HG02943 (cell line): ENCODE results near the gene CCDC57.

ENCODE experiments used
- ATAC-seq: cut with Tn5 transposase; IDR thresholded peaks from one replicate; pipeline ENCODE4 v1.9.1; 2021; ENCODE audit warnings: mild to moderate bottlenecking, low read depth, moderate library complexity; ENCODE audit not compliant: unreplicated experiment

Gene CCDC57

DNA sequence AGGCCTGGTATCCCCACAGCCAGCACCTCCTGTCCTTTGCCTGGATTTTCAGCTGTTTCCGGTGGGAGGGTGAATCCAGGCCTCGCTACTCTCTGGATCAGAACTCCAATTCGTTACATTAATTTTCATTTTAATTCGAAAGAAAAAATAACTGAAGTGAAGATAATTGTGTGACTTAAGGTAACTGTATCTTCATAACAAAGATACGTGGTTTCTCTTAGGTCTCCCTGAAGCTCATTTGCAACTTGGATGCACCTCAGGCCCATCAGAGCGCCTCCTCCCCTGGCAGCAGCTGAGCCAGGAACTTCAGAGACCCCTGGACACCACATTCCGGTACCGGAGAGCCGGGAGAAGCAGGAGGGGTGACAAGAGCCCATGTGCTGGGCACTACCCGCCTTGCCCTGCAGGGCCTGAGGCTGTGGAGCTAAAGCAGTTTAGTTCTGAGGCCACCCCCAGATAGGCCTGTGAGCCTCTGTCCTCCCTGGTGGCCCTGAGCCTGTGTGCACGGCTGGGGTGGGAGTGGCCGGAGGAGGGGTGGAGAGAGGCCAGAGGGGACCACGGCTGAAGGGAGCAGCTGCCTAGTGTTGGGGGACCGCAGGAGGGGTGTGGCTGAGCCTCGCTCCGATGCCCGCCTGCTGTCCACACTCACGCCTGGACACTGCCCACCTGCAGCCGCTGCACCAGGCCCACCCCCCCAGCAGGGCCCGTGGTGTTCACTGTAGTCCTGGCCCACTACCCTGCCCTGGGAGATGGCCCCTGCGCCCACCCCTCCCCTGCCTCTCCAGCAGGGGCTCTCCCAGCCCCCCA, 135.7 kb downstream of the CCDC57 start:
- ATAC-seq = no peak

DNA sequence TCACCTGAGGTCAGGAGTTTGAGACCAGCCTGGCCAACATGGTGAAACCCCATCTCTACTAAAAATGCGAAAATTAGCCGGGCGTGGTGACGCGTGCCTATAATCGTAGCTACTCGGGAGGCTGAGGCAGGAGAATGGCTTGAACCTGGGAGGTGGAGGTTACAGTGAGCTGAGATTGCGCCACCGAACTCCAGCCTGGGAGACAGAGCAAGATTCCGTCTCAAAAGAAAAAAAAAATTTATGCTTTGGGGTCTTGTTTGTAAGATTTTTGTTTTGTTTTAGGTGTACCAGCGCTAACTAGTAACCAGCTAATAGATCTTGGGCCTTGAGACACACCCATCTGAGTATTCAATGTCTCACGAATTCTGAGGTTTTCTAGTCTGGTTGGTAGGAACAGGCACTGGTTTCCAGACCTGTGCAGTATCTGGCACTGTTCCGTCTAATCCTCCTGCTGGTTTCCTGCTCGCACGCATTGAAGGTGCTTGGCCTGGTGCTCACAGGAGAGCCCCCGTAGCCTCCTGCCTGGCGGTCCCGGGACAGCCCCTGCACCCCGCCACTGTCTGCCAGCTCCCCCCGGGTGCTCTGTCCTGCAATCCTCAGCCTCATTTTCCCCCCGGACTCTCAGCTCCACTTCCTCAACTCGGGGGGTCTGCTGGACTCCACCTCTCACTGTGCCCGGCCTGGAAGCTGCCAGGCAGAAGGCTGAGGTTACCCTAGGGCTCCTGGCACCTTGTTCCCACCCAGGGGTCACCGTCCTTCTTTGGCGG, 136.4 kb downstream of the CCDC57 start:
- ATAC-seq = no peak

DNA sequence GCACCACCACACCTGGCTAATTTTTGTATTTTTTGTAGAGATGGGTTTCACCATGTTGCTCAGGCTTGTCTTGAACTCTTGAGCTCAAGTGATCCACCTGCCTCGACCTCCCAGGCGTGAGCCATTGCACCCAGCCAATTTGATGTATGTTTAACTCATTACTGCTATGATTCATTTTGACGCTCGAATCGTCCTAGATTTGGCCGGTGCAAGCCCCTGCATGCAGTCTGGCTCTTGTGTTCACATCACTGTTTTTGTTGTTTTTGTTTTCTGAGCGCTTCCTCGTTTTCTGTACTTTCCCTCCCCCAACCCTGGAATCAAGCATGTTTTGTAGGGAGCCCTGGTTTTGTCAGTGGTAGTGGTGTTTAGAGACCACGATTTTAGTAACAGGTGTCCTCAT, 139.2 kb downstream of the CCDC57 start:
- no peak for ATAC-seq

DNA sequence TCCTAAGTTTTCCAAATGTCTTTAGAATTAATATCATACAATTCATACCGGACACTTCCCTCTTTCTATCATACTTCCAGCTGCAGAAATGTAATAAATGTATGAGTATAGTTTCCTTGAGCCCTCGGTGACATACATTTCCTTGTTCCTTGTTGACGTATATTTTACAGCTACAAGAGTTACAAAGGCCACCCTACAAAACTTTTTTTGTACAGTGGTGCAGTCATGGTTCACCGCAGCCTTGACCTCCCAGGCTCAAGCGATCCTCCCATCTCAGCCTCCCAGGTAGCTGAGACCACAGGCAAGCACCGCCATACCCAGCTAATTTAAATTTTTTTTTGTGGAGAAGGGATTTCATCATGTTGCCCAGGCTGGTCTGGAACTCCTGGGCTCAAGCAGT, 139.8 kb downstream of the CCDC57 start:
- ATAC-seq = no peak

DNA sequence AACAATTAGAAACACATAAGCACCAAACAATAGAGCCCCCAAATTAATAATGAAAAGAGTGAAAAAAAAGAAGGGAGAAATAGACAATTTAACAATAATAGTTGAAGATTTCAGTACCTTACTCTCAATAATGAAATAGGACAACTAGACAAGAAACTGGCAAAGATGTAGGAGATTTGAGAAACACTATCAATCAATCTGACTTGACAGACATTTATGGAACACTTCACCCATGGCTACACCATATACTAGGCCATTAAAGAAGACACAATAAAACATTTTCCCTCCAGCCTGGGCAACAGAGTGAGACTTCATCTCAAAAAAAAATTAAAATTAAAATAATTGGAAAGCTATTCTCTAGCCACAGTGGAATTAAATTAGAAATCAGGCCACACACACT, 142.0 kb downstream of the CCDC57 start:
- ATAC-seq = no peak

DNA sequence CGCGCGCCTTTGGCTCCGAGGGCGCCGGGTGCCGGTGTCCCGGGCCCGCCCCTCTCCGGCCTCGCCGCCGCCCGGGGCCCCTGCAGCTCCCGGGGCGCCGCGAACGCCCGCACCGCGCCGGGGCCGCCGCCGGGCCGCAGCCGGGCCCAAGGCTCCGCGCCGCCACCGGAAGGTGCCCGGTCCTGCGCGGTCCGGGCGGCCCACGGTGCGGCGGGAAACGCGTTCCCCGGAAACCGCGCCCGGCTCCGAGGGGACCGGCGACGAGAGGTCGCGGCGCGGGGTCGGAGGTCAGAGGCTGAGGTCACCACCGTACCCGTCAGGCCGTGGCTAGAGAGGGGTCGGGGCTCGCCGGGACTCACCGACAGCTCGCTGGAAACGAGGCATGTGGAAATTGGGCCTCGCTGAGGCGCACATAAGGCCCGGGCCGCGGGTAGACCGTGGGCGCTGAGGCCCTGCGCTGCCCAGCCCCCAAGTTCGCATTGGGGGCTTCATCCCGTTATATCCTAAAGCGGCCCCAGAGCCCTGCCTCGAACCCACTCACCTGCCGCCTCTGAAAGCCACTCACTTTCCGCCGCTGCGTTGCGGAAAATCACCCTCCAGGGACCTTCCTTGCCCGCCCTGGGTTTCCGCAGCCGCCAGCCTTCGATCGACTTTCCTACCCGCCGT, 146.9 kb downstream of the CCDC57 start, which contains the start of gene DUS1L:
TSS of gene DUS1L (minus strand) at position 167 of the 666 bp plus-strand sequence. CDS start 745 bp downstream, outside the sequence.
- ATAC-seq = no peak

DNA sequence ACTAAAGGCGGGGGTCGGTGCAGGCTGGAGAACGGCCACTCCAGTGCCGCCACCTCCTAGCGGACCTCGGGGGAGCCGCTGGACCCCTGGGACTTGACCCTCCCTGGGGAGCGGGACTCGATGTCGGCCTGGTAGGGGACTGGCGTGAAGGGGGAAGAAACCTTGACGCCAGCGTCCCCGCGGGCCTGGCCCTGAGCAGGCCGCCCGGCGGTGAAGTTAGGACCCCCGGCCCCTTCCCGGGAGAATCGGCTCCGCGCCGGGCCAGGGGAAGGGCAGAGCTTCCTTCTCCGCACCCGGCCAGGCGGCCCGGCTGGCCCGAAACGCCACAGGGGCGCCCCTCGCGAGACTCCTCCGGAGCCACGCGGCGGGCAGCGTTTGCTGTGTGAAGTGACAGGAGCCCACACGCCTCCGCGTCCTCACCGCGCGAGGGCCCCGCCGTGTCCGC, 147.4 kb downstream of the CCDC57 start:
- no peak for ATAC-seq

DNA sequence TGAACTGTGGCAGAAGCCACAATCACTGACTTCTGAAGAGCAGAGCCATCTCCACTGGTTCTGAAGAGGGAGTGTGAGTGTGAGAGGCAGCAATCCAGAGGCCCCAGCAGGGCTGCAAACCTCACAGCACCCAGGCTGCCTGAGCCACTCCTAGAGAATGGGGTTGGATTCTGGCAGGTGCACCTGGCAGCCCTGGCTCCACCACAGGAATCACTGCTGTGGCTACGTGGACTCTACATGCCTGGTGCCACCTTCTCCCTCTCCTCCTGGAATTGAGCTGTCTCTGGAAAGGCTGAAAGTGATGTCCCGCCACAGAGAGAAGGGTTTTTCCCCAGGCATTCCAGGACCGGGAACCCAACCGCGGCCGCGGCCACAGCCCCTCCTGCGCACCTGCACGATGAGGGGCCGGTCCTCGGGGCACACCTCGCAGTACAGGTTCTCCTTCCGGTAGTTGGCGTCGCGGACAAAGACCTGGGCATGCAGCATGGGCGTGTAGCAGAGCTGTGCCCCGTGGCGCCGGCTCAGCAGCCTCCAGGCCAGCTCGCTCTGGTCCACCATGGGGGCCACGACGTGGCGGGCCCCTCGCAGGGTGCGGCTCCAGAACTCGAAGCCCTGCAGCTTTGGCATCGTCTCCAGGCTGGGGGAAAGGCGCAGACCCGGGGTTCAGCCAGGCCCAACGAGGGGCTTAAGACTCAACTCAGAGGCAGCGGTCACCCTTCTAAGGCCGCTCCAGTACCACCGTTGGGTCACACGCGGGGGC, 148.0 kb downstream of the CCDC57 start:
- no peak for ATAC-seq

DNA sequence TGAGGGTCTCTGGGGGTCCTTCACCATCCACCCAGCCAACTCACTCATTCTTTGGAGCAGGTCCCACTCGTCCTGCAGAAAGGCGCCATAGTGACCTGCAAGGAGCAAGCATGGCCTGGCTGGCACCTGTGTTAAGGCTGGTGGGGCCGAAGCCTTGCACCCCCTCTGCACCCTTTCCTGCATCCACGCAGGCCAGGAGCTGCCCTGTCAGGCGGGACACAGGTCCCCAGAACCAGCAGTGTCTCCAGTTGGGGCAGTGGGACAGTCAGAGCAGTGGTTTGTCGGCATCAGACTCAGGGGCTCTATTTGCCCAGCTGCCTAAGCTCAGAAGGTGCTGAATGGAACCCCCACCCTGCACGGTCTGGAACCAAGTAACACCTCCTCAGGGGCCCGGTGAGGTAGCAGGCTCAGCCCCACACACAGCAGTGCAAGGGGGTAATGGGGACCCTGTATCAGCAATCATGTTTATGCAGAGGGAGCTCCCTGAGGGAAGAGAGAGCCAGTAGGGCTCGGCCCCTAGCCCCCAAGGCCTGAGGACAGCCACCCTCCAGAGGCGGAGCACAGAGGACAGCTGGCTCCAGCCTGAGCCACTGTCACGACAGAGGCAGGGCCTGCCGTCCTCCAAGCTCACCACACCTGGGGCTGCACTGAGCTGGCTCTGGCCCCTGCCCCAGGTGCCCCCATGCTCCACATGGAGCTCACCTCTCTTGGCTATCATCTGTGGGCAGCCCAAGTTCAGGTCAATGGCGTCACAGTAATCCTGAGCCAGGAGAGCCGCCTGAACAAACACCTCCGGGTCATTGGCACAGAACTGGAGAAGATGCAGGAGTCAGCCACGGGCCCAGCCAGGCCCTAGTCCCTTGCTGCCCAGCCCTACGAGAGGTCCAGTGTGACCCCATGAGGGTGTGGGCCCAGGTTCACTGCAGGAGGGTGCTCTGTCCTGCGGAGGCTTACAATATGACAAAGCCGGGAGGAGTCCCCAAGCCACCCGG, 148.9 kb downstream of the CCDC57 start:
- no peak for ATAC-seq

DNA sequence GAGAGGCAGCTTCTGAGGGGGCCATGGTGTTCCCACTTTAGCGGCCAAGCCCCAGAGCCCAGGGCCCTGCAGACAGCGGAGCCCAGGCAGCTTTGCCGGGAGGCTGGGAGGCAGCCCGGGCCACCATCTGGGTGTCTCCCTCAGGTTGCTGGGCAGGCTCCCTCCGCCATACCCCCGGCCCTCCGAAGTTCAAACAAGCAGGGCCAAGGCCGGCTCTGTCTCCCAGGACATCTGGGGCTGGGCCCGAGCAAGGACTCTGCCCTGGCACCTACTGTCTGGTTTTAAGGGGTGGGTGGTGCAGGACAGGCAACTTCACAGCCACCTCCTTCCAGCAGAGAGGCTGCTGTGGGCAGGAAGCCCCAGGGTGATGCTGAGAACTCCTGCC, 149.7 kb downstream of the CCDC57 start:
- no peak for ATAC-seq

DNA sequence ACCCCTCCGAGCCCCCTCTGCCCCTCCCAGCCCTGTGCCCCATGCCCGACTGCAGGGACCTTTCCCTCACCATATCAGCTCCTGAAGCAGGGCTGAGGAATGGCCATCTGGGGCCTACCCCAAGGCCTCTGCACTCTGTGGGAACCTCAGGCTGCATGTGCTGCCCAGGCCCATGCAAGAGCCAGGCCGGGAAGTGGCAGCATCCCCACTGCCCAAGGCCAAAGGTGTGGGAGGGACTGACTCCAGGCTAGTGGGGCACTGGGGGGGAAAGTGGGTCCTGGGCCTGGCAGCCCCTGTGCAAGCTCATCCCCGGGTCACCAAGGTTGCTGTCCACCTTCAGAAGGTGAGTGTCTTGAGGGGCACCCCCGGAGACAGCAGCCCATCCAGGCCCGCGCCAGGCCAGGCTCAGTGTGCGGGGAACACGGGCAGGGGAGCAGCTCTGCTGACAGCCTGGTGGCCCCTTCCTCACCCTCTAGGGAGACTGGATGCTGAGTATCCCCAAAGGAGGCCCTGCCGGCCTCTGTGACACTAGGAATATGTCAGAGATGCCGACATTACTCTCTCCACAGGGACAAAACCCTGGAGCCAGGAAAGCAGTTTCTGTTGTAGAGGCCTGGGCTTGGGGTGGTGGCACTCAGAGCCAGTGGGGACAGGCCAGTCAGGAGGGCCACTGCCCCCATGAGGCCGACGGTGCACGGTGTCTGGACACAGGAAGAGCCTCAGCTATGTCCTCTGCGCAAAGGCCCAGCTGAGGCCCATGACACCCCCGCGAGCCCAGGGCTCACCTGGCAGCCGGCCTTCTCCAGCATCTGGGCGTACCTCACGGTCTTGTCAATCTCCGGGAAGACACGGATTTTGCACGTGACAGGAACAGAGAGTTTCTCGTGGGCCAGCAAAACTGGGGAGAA, 150.3 kb downstream of the CCDC57 start:
- ATAC-seq = no peak

DNA sequence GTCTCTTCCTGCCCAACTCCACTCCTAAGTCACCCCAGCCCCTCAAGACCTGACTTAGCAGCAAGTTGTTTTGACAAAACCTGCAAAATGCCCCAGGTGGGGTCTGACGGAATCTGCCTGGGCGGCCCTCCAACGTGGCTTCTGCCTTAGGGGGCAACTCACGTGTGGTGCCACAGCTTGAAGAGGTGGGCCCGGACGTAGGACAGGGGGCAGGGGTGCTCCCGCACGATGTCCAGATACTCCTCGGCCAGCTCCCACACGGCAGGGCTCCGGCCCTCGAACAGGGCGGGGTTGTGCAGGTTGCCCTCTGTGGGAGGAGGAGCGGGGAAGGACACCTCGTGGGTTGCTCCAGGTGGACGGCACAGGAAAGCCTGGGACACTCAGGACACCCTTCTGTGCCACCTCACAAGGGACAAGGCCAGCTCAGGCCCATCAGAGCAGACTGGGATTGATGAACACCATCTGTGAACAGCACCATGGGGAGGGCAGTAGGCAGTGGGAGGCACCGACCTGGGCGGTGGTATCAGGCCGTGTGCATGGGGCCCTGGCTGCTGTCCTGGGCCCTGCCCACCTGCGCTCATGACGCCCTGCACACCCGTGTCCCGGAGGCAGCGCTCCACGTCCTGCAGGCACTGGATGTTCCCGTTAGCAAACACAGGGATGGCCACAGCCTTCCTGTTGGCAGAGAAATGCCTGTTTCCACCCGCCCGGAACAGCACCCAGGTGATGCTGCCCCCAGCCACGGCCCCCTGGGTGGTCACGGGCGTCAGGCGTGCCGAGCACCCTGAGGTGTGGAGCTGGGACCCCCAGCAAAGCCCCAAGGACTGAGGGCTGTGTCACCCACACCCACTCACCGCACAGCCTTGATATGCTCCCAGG, 151.4 kb downstream of the CCDC57 start:
- ATAC-seq = no peak

DNA sequence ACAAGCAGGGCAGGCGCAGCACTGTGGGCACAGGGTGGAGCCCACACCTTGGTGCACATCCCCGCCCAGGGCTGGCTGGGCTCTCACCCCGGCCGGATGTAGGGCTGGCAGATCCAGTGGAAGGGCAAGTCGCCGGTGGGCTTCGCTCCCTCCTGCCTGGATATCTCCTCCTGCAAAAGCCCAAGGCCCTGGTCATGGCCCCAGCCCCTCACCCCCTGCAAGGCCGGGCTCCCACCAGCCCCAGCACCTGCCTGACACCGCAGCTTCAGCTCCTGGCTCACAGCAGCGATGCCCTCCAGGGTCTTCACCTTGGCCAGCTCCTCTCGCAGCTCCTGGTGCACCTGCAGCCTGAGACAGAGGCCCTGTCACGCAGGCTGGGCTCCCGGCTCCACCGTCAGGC, 152.0 kb downstream of the CCDC57 start:
- no peak for ATAC-seq

DNA sequence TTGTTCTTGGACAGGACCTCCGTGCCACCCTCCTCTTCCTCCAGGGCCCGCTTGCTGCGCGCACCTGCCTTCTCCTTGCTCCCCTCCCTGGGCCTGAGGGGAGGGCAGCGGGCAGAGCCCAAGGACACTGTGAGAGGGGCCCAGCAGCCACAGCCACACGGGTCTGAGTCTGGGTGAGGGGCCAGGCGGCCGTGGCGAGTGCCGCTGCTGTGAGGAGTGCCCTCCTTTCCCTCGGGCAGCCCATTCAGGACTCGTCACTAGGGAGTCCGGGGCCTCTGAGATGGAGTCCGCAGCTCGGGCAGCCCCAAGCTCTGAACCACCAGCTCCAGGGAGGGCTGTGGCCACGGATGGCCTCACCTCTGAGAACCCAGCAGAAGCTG, 152.7 kb downstream of the CCDC57 start:
- no peak for ATAC-seq

DNA sequence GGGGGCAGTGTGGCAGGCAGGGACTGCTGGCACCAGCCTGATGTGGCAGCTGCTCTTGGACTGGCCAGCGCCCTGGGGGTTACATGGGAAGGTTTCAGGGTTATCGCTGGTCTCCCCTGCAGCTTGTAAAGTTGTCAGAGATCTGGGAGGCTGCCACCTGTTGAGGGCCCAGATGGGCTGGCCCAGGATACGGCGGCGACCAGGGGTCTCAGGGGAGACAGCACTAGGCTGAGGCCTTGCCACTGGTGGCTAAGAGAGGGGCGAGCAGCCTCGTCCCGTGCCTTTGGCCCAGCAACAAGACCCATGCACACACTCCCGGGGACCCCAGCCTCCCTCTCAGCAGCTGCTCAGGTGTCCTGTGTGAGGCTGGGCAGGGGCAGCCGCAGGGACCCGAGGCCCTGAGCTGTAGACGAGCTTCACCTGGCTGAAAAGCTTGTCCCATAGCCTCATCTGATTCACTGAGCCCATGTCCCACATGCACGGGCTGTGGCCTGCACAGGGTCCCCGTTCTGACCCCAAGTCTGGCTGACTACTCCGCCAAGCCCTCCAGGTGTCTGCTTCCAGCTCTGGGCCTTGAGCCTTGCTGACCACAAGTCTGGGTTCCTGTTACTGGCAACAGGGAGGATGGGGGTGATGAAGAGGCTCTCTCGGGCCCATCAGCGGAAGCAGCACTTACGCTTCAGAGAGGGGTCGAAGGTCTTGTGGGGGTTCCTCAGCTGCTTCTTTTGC, 153.2 kb downstream of the CCDC57 start:
- ATAC-seq = no peak

DNA sequence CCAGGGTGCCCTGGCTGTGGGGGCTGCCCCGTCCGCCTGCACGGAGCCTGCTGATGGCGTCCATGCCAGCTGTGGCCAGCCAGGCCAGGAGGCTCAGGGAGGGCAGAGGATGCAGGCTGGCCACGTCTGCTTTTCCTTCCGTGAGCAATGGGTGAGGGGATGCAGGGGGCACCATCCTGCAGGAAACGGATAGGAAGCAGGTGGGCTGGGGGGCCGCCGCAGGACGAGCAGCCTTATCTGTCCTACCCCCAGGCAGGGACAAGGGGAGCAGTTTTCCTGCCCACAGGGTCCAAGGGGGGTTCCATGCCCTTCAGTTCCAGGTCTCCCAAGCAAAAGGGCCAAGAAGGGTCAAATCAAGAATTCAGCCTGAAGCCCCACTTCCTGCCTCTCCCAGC, 153.8 kb downstream of the CCDC57 start:
- ATAC-seq = no peak
